Endothelial cell of umbilical vein (primary cell): Measurements from ENCODE around the gene NRG3. TPM values are rescaled to one million over a fixed set of nuclear protein-coding genes. Genes with fewer than 3 reads are reported as not detected.

Source experiments
- BruUV-seq: library from RNA; stranded (reverse); fragments of 400-500 nt; replicated peaks from 2 replicates; lab custom pipeline; 2021; lab: Mats Ljungman, UMichigan
- CTCF ChIA-PET: fragments of 300-600, 350-600 bp; sonication (Branson Sonifier 250); formaldehyde crosslinking; loops from one replicate; lab custom pipeline; 2021; ENCODE audit warnings: antibody characterized with exemption, inconsistent platforms; lab: Charles Lee
- POLR2A ChIA-PET: fragments of 300-600, 350-600 bp; sonication (Branson Sonifier 250); formaldehyde crosslinking; loops from one replicate; lab custom pipeline; 2021; ENCODE audit warnings: antibody characterized with exemption, inconsistent platforms; lab: Charles Lee
- DNase-seq: peaks from one replicate; pipeline ENCODE4 v3.0.0-alpha.2; 2011; ENCODE audit warnings: low read depth, low spot score
- FAIRE-seq: peaks from 2 replicates; lab custom pipeline; 2011; peaks lifted over from hg19 to GRCh38; lab: Jason Lieb, UNC
- H2AFZ ChIP-seq: 2 replicates; pipeline ENCODE4 v1.6.0; 2012; ENCODE audit warnings: low read depth, low read length, control low read depth, inconsistent platforms
- H3K27ac ChIP-seq: 2 replicates; pipeline ENCODE4 v1.5.1; 2011; ENCODE audit warnings: low read depth, mild to moderate bottlenecking, control low read depth, low read length, moderate library complexity; ENCODE audit not compliant: insufficient read depth
- H3K27me3 ChIP-seq, 2 experiments: 2 replicates each; pipeline versions ENCODE4 v1.6.0 to v1.6.1; 2011; ENCODE audit warnings: low read length in 2 of 2, mixed read lengths in 1 of 2; ENCODE audit not compliant: control insufficient read depth in 2 of 2, insufficient read depth in 2 of 2
- H3K36me3 ChIP-seq, 2 experiments: 2 replicates in 1 of 2; 3 replicates in 1 of 2; pipeline ENCODE4 v1.5.1; 2011; ENCODE audit warnings: low read length in 2 of 2, mild to moderate bottlenecking in 1 of 2, moderate library complexity in 1 of 2; ENCODE audit not compliant: control insufficient read depth in 2 of 2, insufficient read depth in 2 of 2; ENCODE audit errors: extremely low read depth in 1 of 2
- H3K4me1 ChIP-seq: 3 replicates; pipeline ENCODE4 v1.5.1; 2011; ENCODE audit warnings: mild to moderate bottlenecking, low read length; ENCODE audit not compliant: control insufficient read depth, insufficient read depth; ENCODE audit errors: extremely low read depth
- H3K4me2 ChIP-seq: 2 replicates; pipeline ENCODE4 v1.6.1; 2011; ENCODE audit warnings: low read length, control low read depth, mixed read lengths; ENCODE audit not compliant: insufficient read depth
- H3K4me3 ChIP-seq, 3 experiments: fragments of 200-600 bp in 1 of 3; sonication (generic), shearing (Covaris generic) in 1 of 3; replicated peaks in 1 of 3; 2 replicates each; pipeline ENCODE4 v1.5.1; 2011 to 2016; ENCODE audit warnings: control low read depth in 3 of 3, low read length in 3 of 3, mild to moderate bottlenecking in 2 of 3, inconsistent platforms in 1 of 3, low read depth in 1 of 3, moderate library complexity in 1 of 3; ENCODE audit not compliant: insufficient read depth in 1 of 3
- H3K79me2 ChIP-seq: 2 replicates; pipeline ENCODE4 v1.6.0; 2012; ENCODE audit warnings: low read length, inconsistent platforms; ENCODE audit not compliant: control insufficient read depth, insufficient read depth
- H3K9ac ChIP-seq: replicated peaks from 2 replicates; pipeline ENCODE3; 2011; ENCODE audit warnings: low read length, control low read depth; ENCODE audit not compliant: insufficient read depth; ENCODE audit errors: extremely low read depth
- H3K9me1 ChIP-seq: replicated peaks from 3 replicates; pipeline ENCODE4 v1.6.0; 2011; ENCODE audit warnings: mild to moderate bottlenecking, low read length; ENCODE audit not compliant: control insufficient read depth, insufficient read depth; ENCODE audit errors: extremely low read depth
- H3K9me3 ChIP-seq: replicated peaks from 2 replicates; pipeline ENCODE4 v1.5.1; 2012; ENCODE audit warnings: low read length, inconsistent platforms; ENCODE audit not compliant: control insufficient read depth, insufficient read depth
- H4K20me1 ChIP-seq: replicated peaks from 2 replicates; pipeline ENCODE3; 2011; ENCODE audit warnings: mild to moderate bottlenecking, low read length; ENCODE audit not compliant: control insufficient read depth, insufficient read depth; ENCODE audit errors: extremely low read depth
- MYC ChIP-seq: IDR thresholded peaks from one replicate; pipeline ENCODE4 v1.6.1; 2011; ENCODE audit warnings: mild to moderate bottlenecking, low read depth, low read length
- POLR2A ChIP-seq: IDR thresholded peaks from 2 replicates; pipeline ENCODE4 v1.6.1; 2012; ENCODE audit warnings: low read depth, mild to moderate bottlenecking, control low read depth, low read length
- dilution Hi-C: fragments of 300-500 bp; cut with MboI; formaldehyde crosslinking; loops from one replicate; pipeline ENCODE4 v1.15.0; 2019; ENCODE audit warnings: low sequenced_read_pairs; ENCODE audit not compliant: extremely low pct_ligation_motif_present
- intact Hi-C: fragments of 100-400 bp; cut with micrococcal nuclease; formaldehyde crosslinking; loops from one replicate; pipeline ENCODE4 v1.10.0; 2022
- polyA plus RNA-seq, 4 experiments: library from polyadenylated mRNA; depleted of rRNA in 3 of 4; stranded (reverse) in 3 of 4; unstranded in 1 of 4; fragments of >200 nt; gene quantifications; 2 replicates each; pipeline versions ENCODE4 v1.2.1 to v1.2.3, GENCODE V29; 2011 to 2012; ENCODE audit warnings: missing spikeins in 1 of 4
- total RNA-seq: library from RNA; stranded (reverse); gene quantifications from 2 replicates; pipeline ENCODE4 v1.2.3, GENCODE V29; 2021

NRG3 gene
- total and polyA plus RNA-seq, 2 donors (not counting 3 experiments of a cell fraction or from before 2014, with no cell fraction given), result 1.9 to 3.9 TPM

- BruUV-seq, result no TSS peak
- dilution Hi-C loops, result no loop called here
- CTCF ChIA-PET, result interaction anchor here (1.0 to 1.5 kb wide), 2 partner anchors 9 to 1050 kb away, joined by 3 to 6 read pairs; no protein-coding TSS in a partner anchor
These were observed 946.0 kb downstream of the NRG3 start for GRCh38 chr10:82821043-82821442.

DNA sequence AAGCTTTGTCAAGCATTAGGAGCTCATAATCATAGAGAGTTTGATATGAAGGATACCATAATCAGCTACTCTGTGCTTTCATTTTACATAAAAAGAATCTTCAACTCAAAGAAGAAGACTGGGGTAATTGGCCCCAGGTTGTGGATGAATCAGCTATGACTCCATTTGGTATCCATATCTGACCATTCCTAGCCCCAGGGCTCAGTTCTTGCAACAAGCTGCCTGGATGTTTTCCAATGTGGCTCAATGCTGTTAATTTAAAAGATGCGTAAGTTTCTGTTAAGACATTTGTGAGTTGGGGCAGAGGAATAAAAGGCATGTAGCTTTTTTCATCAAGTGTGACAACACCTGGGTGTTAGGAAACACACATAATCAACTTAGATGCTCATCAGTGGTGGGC is 951.1 kb downstream of the NRG3 start:
- Histone ChIP-seq H2AFZ (no peak overlapping the region), H3K79me2 (no peaks in the 10 kb centered on the region), H3K9me3 (no peaks in the 10 kb centered on the region), H3K4me1 (no peaks in the 10 kb centered on the region), H3K4me3 (no peak overlapping the region), H3K27ac (no peak overlapping the region), H3K36me3 (no peaks in the 10 kb centered on the region), H3K27me3 (no peaks in the 10 kb centered on the region), H3K9me1 (no peaks in the 10 kb centered on the region), H3K4me2 (no peak overlapping the region), H3K9ac (no peak overlapping the region), H4K20me1 (no peaks in the 10 kb centered on the region)
- POLR2A ChIA-PET, result no interaction called here
- no peak for DNase-seq
- intact Hi-C loops (no loop called here), dilution Hi-C loops (no loop called here)
- CTCF ChIA-PET, result interaction anchor here (0.8 to 1.2 kb wide), 2 partner anchors 15 to 1045 kb away, joined by 4 read pairs; no protein-coding TSS in a partner anchor
- no TSS peak for BruUV-seq
- no peak for TF ChIP-seq POLR2A
- FAIRE-seq, result no peak

More at GRCh38 chr10:82821043-82821442, 946.0 kb downstream of the NRG3 start:
- Histone ChIP-seq H3K27me3 (no peaks in the 10 kb centered on the region), H3K9me3 (no peaks in the 10 kb centered on the region), H3K27ac (no peak overlapping the region), H3K9ac (no peak overlapping the region), H3K4me3 (no peak overlapping the region), H3K36me3 (no peaks in the 10 kb centered on the region), H3K4me1 (no peaks in the 10 kb centered on the region), H2AFZ (no peak overlapping the region), H3K79me2 (no peaks in the 10 kb centered on the region), H3K4me2 (no peak overlapping the region), H3K9me1 (no peaks in the 10 kb centered on the region), H4K20me1 (no peaks in the 10 kb centered on the region)
- TF ChIP-seq MYC, result no peak
- intact Hi-C loops, result no loop called here
- POLR2A ChIA-PET, result no interaction called here
- FAIRE-seq (no peak), DNase-seq (no peak)
